Aorta (tissue), 5 donors: ENCODE data around the gene ZNF362. TPM values are rescaled to one million over a fixed set of nuclear protein-coding genes. Genes with fewer than 3 reads are reported as not detected.

Experiments used
- ATAC-seq: fragments of 200-7000 bp; cut with Tn5 transposase; one replicate; pipeline ENCODE4 v1.9.1; 2022; ENCODE audit warnings: moderate library complexity; ENCODE audit not compliant: low FRiP score
- DNase-seq, 2 donors: peaks; one replicate each; pipeline ENCODE4 v3.0.0-alpha.2; 2020
- H3K27ac ChIP-seq, 2 donors: one replicate each; pipeline ENCODE4 v1.5.1; 2013; ENCODE audit warnings: low read length in 2 of 2, mild to moderate bottlenecking in 2 of 2, moderate library complexity in 2 of 2, control low read depth in 1 of 2, inconsistent platforms in 1 of 2, low read depth in 1 of 2
- H3K27me3 ChIP-seq, 2 donors: one replicate each; pipeline ENCODE4 v1.6.1; 2013; ENCODE audit warnings: control low read depth in 1 of 2, low read length in 1 of 2, mild to moderate bottlenecking in 1 of 2, moderate library complexity in 1 of 2; ENCODE audit not compliant: insufficient read depth in 2 of 2, control insufficient read depth in 1 of 2
- H3K36me3 ChIP-seq, 2 donors: one replicate each; pipeline ENCODE4 v1.6.1; 2013; ENCODE audit warnings: control low read depth in 1 of 2, low read length in 1 of 2, mild to moderate bottlenecking in 1 of 2; ENCODE audit not compliant: insufficient read depth in 2 of 2, control insufficient read depth in 1 of 2
- H3K4me1 ChIP-seq, 2 donors: one replicate each; pipeline ENCODE4 v1.6.1; 2013; ENCODE audit warnings: low read length in 2 of 2, control low read depth in 1 of 2, mild to moderate bottlenecking in 1 of 2, moderate library complexity in 1 of 2; ENCODE audit not compliant: insufficient read depth in 2 of 2, control insufficient read depth in 1 of 2
- H3K4me3 ChIP-seq, 2 donors: one replicate each; pipeline ENCODE4 v1.5.1; 2013; ENCODE audit warnings: low read length in 2 of 2, control low read depth in 1 of 2, mild to moderate bottlenecking in 1 of 2
- H3K9me3 ChIP-seq: one replicate; pipeline ENCODE4 v1.6.1; 2013; ENCODE audit warnings: mild to moderate bottlenecking, low read length; ENCODE audit not compliant: control insufficient read depth
- WGBS, 2 donors: extraction: QIAGEN DNeasy Blood & Tissue Kit; methylation state at CpG; one replicate each; pipeline ENCODE4 v1.1.7; 2013; 5-methylcytosine and 5-hydroxymethylcytosine counted together
- intact Hi-C, 2 donors: fragments of 100-400 bp; cut with DNase I; formaldehyde crosslinking; loops; one replicate each; pipeline versions ENCODE4 v1.14.2 to v1.15.0; 2022
- polyA plus RNA-seq, 2 donors: library from polyadenylated mRNA; stranded (reverse); fragments of 200-250 nt; gene quantifications; one replicate each; pipeline ENCODE4 v1.2.3, GENCODE V29; 2013
- total RNA-seq, 2 donors: library from RNA; stranded (reverse); fragmentation: NEBNext Ultra II Directional; extraction: Animal tissue kit (Norgen Biotek cat#: 25700); gene quantifications; one replicate each; pipeline ENCODE4 v1.2.1, GENCODE V29; 2021
- donor health status: healthy with polysubstance abuse.
- donor health status: Bipolar disorder and iron deficiency.
- donor health status: DM: no; HTN: no; CAD: no.
- donor health status: DM: no; HTN: no; CAD: no.
- donor health status: DM: yes; HTN: yes; CAD: no.

The ZNF362 gene
- total and polyA plus RNA-seq, 4 donors, result 12.4 to 44.0 (median 31.1) TPM

- no peak overlapping the region for H3K4me3 ChIP-seq
Measured at GRCh38 chr1:33268927-33269610, 12.8 kb downstream of the ZNF362 start.

GRCh38 chr1:33269621-33270020 lies 13.3 kb downstream of the ZNF362 start:
- no peaks in the 10 kb centered on the region for H3K9me3 ChIP-seq
- H3K27ac ChIP-seq, result peak overlapping the region in 1 of 2 donors; percentile 54
- H3K36me3 ChIP-seq, result no peaks in the 10 kb centered on the region
- H3K27me3 ChIP-seq, result no peaks in the 10 kb centered on the region
- DNase-seq, result peak in 1 of 2 donors; percentile 42
- no peak overlapping the region for H3K4me3 ChIP-seq
- WGBS, 2 donors, result 67 to 69% methylated on average over 5 of the region's 5 CpGs
- peaks cover under 1 to 6% of the 10 kb centered on the region in 2 donors for H3K4me1 ChIP-seq
- intact Hi-C loops, result no loop called here
- no peak for ATAC-seq

More at GRCh38 chr1:33268927-33269610, 12.8 kb downstream of the ZNF362 start:
- intact Hi-C loops, result no loop called here
- Histone ChIP-seq H3K36me3 (no peaks in the 10 kb centered on the region), H3K4me1 (peaks cover 4 to 7% of the 10 kb centered on the region in 2 donors), H3K27ac (no peak overlapping the region), H3K27me3 (no peaks in the 10 kb centered on the region), H3K9me3 (no peaks in the 10 kb centered on the region)
- DNase-seq, result peak in 1 of 2 donors; percentile 58
- ATAC-seq, result no peak
- 36 to 37% methylated on average over 5 of the region's 5 CpGs for WGBS, 2 donors

GRCh38 chr1:33270379-33270778 lies 14.1 kb downstream of the ZNF362 start:
- WGBS, 2 donors, result 70 to 76% methylated on average over 5 of the region's 5 CpGs
- H3K27me3 ChIP-seq, result no peaks in the 10 kb centered on the region
- ATAC-seq, result no peak
- no peak overlapping the region for H3K27ac ChIP-seq
- no peaks in the 10 kb centered on the region for H3K9me3 ChIP-seq
- peaks cover 0 to 6% of the 10 kb centered on the region in 2 donors for H3K4me1 ChIP-seq
- no peak for DNase-seq
- intact Hi-C loops, result no loop called here
- H3K4me3 ChIP-seq, result no peak overlapping the region
- H3K36me3 ChIP-seq, result no peaks in the 10 kb centered on the region

- no peaks in the 10 kb centered on the region for H3K9me3 ChIP-seq
- no peak overlapping the region for H3K4me3 ChIP-seq
- intact Hi-C loops, result no loop called here
- ATAC-seq (no peak), DNase-seq (peak in 1 of 2 donors; percentile 59)
- WGBS, 2 donors, result 41 to 44% methylated on average over 7 of the region's 7 CpGs
- no peak overlapping the region for H3K27ac ChIP-seq
- H3K36me3 ChIP-seq, result no peaks in the 10 kb centered on the region
- peaks cover 0 to 6% of the 10 kb centered on the region in 2 donors for H3K4me1 ChIP-seq
- H3K27me3 ChIP-seq, result no peaks in the 10 kb centered on the region
Measured at GRCh38 chr1:33270808-33271465, 14.6 kb downstream of the ZNF362 start.

GRCh38 chr1:33271666-33272505 lies 15.6 kb downstream of the ZNF362 start:
- intact Hi-C loops, result no loop called here
- no peak overlapping the region for H3K4me3 ChIP-seq
- WGBS, 2 donors, result 44 to 48% methylated on average over 12 to 13 of the region's 13 CpGs
- H3K27ac ChIP-seq, result no peak overlapping the region
- H3K36me3 ChIP-seq, result no peaks in the 10 kb centered on the region
- no peaks in the 10 kb centered on the region for H3K27me3 ChIP-seq
- no peaks in the 10 kb centered on the region for H3K9me3 ChIP-seq
- DNase-seq, result peak; percentile 42 to 61
- H3K4me1 ChIP-seq, result peaks cover 0 to 6% of the 10 kb centered on the region in 2 donors
- no peak for ATAC-seq

- WGBS, 2 donors, result 8 to 9% methylated on average over 3 of the region's 3 CpGs
- H3K9me3 ChIP-seq, result no peaks in the 10 kb centered on the region
- no peak overlapping the region for H3K27ac ChIP-seq
- DNase-seq (peak; percentile 15 to 37), ATAC-seq (no peak)
- no peaks in the 10 kb centered on the region for H3K27me3 ChIP-seq
- H3K4me1 ChIP-seq, result peaks cover 0 to 6% of the 10 kb centered on the region in 2 donors
- H3K4me3 ChIP-seq, result no peak overlapping the region
- intact Hi-C loops, result no loop called here
- H3K36me3 ChIP-seq, result no peaks in the 10 kb centered on the region
Measured at GRCh38 chr1:33272509-33272908, 16.2 kb downstream of the ZNF362 start.

GRCh38 chr1:33272930-33273329 lies 16.6 kb downstream of the ZNF362 start:
- no peak overlapping the region for H3K27ac ChIP-seq
- H3K36me3 ChIP-seq, result no peaks in the 10 kb centered on the region
- peaks cover 0 to 6% of the 10 kb centered on the region in 2 donors for H3K4me1 ChIP-seq
- DNase-seq (peak; percentile 23 to 30), ATAC-seq (no peak)
- H3K27me3 ChIP-seq, result no peaks in the 10 kb centered on the region
- 53 to 54% methylated on average over 1 of the region's 1 CpG for WGBS, 2 donors
- no peaks in the 10 kb centered on the region for H3K9me3 ChIP-seq
- no peak overlapping the region for H3K4me3 ChIP-seq
- intact Hi-C loops, result no loop called here

GRCh38 chr1:33273406-33273805 lies 17.1 kb downstream of the ZNF362 start:
- Histone ChIP-seq H3K27ac (peak overlapping the region in 1 of 2 donors; percentile 28), H3K9me3 (no peaks in the 10 kb centered on the region), H3K36me3 (no peaks in the 10 kb centered on the region), H3K27me3 (no peaks in the 10 kb centered on the region), H3K4me1 (peaks cover 0 to 6% of the 10 kb centered on the region in 2 donors), H3K4me3 (no peak overlapping the region)
- WGBS, 2 donors, result 64 to 75% methylated on average over 3 of the region's 3 CpGs
- peak; percentile 30 to 35 for DNase-seq
- no peak for ATAC-seq
- intact Hi-C loops, result no loop called here
